CD14-positive monocyte (primary cell): ENCODE measurements around the gene FRY. TPM values are rescaled to one million over a fixed set of nuclear protein-coding genes. Genes with fewer than 3 reads are reported as not detected.

Experiments
- DNase-seq, 3 donors: peaks; one replicate each; pipeline ENCODE4 v3.0.0-alpha.2; 2011 to 2022
- H2AFZ ChIP-seq: 2 replicates; pipeline ENCODE4 v1.6.0; 2012; ENCODE audit warnings: mild to moderate bottlenecking, low read depth, low read length, inconsistent platforms; ENCODE audit not compliant: insufficient read depth, poor library complexity, severe bottlenecking
- H3K27ac ChIP-seq, 2 donors: 1 replicate in 1 of 2; 2 replicates in 1 of 2; pipeline ENCODE4 v1.5.1; 2012 to 2013; ENCODE audit warnings: low read length in 2 of 2, control low read depth in 1 of 2, inconsistent platforms in 1 of 2, low read depth in 1 of 2, mild to moderate bottlenecking in 1 of 2
- H3K27me3 ChIP-seq, 2 donors: one replicate each; pipeline versions ENCODE4 v1.6.0 to v1.6.1; 2011 to 2013; ENCODE audit warnings: low read length in 2 of 2; ENCODE audit not compliant: control insufficient read depth in 2 of 2, insufficient read depth in 2 of 2
- H3K36me3 ChIP-seq, 2 donors: replicated peaks in 1 of 2; 1 replicate in 1 of 2; 2 replicates in 1 of 2; pipeline versions ENCODE4 v1.5.1 to v1.6.1; 2012 to 2013; ENCODE audit warnings: low read length in 2 of 2, control low read depth in 1 of 2, inconsistent platforms in 1 of 2, mild to moderate bottlenecking in 1 of 2; ENCODE audit not compliant: insufficient read depth in 2 of 2, control insufficient read depth in 1 of 2
- H3K4me1 ChIP-seq, 2 donors: 1 replicate in 1 of 2; 2 replicates in 1 of 2; pipeline versions ENCODE4 v1.5.1 to v1.6.1; 2012 to 2013; ENCODE audit warnings: low read length in 2 of 2, control low read depth in 1 of 2, inconsistent platforms in 1 of 2, mild to moderate bottlenecking in 1 of 2, moderate library complexity in 1 of 2; ENCODE audit not compliant: insufficient read depth in 2 of 2, control insufficient read depth in 1 of 2
- H3K4me2 ChIP-seq: replicated peaks from 2 replicates; pipeline ENCODE3; 2012; ENCODE audit warnings: low read length, moderate library complexity, mild to moderate bottlenecking; ENCODE audit not compliant: poor library complexity, severe bottlenecking; ENCODE audit errors: extremely low read depth
- H3K4me3 ChIP-seq, 3 experiments: fragments of 200-600 bp in 1 of 3; sonication (generic) in 1 of 3; replicated peaks in 1 of 3; 1 replicate in 2 of 3; 2 replicates in 1 of 3; pipeline ENCODE4 v1.5.1; 2011 to 2013; ENCODE audit warnings: low read length in 3 of 3, mild to moderate bottlenecking in 3 of 3, control low read depth in 2 of 3, low read depth in 2 of 3, inconsistent platforms in 1 of 3, moderate library complexity in 1 of 3
- H3K79me2 ChIP-seq: 2 replicates; pipeline ENCODE4 v1.6.0; 2012; ENCODE audit warnings: mild to moderate bottlenecking, control low read depth, inconsistent platforms, low read length, moderate library complexity; ENCODE audit not compliant: insufficient read depth
- H3K9ac ChIP-seq: 2 replicates; pipeline ENCODE4 v1.6.0; 2017; ENCODE audit warnings: low read length, mild to moderate bottlenecking; ENCODE audit not compliant: insufficient read depth, poor library complexity, severe bottlenecking
- H3K9me3 ChIP-seq, 2 donors: replicated peaks in 1 of 2; 1 replicate in 1 of 2; 2 replicates in 1 of 2; pipeline versions ENCODE4 v1.5.1 to v1.6.1; 2012 to 2013; ENCODE audit warnings: low read length in 2 of 2, control low read depth in 1 of 2; ENCODE audit not compliant: control insufficient read depth in 1 of 2, insufficient read depth in 1 of 2
- H4K20me1 ChIP-seq: 2 replicates; pipeline ENCODE4 v1.6.0; 2012; ENCODE audit warnings: mild to moderate bottlenecking, low read length, control low read depth, moderate library complexity; ENCODE audit not compliant: insufficient read depth
- H3K27ac Mint-ChIP-seq, 7 donors: one replicate each; pipeline ENCODE4 v1.8.0; 2020; ENCODE audit warnings: mild to moderate bottlenecking in 7 of 7, mixed read lengths in 7 of 7, moderate library complexity in 6 of 7, inconsistent platforms in 2 of 7
- H3K27me3 Mint-ChIP-seq, 3 donors: one replicate each; pipeline ENCODE4 v1.8.0; 2021 to 2022; ENCODE audit warnings: low read depth in 3 of 3, mild to moderate bottlenecking in 3 of 3, mixed read lengths in 3 of 3, moderate library complexity in 3 of 3, inconsistent platforms in 1 of 3
- H3K36me3 Mint-ChIP-seq, 2 donors: one replicate each; pipeline ENCODE4 v1.8.0; 2020; ENCODE audit warnings: mixed read lengths in 2 of 2, inconsistent platforms in 1 of 2, mild to moderate bottlenecking in 1 of 2
- H3K4me1 Mint-ChIP-seq: one replicate; pipeline ENCODE4 v1.8.0; 2020; ENCODE audit warnings: mild to moderate bottlenecking, mixed read lengths
- H3K4me3 Mint-ChIP-seq, 2 donors: one replicate each; pipeline ENCODE4 v1.8.0; 2020; ENCODE audit warnings: mild to moderate bottlenecking in 2 of 2, mixed read lengths in 2 of 2, moderate library complexity in 1 of 2
- H3K9me3 Mint-ChIP-seq, 7 donors: one replicate each; pipeline ENCODE4 v1.8.0; 2020 to 2022; ENCODE audit warnings: mixed read lengths in 7 of 7, mild to moderate bottlenecking in 6 of 7, moderate library complexity in 6 of 7, inconsistent platforms in 2 of 7
- CTCF ChIP-seq: fragments of 200-600 bp; IDR thresholded peaks from one replicate; pipeline ENCODE4 v1.8.0; 2022; ENCODE audit warnings: antibody characterized with exemption, mild to moderate bottlenecking
- WGBS: methylation state at CpG from one replicate; pipeline ENCODE4 v1.1.5; 2013; ENCODE audit warnings: missing lambda C conversion rate; ENCODE audit not compliant: insufficient coverage; 5-methylcytosine and 5-hydroxymethylcytosine counted together
- intact Hi-C, 2 donors: fragments of 100-400 bp; cut with micrococcal nuclease; formaldehyde crosslinking; loops; one replicate each; pipeline versions ENCODE4 v1.15.0 to v1.15.1; 2023
- polyA plus RNA-seq, 3 donors: library from polyadenylated mRNA; depleted of rRNA in 1 of 3; unstranded in 2 of 3; stranded (reverse) in 1 of 3; fragments of 300-500 nt in 2 of 3; fragments of >200 nt in 1 of 3; fragmentation: Illumina TruSeq in 2 of 3; gene quantifications; 1 replicate in 2 of 3; 2 replicates in 1 of 3; pipeline ENCODE4 v1.2.3, GENCODE V29; 2012 to 2021

Gene FRY
- polyA plus RNA-seq, 3 donors, result 3.9 to 31.8 (median 5.0) TPM

GRCh38 chr13:32068255-32068654 is 36.7 kb downstream of the FRY start:
- H3K36me3 Mint-ChIP-seq, result peaks cover 24 to 39% of the 10 kb centered on the region in 2 donors
- H3K27me3 Mint-ChIP-seq, result peaks cover 0 to 3% (median 0%) of the 10 kb centered on the region in 3 donors
- Histone ChIP-seq H4K20me1 (peaks cover 60% of the 10 kb centered on the region), H2AFZ (no peak overlapping the region), H3K9ac (no peak overlapping the region), H3K4me2 (no peak overlapping the region), H3K27me3 (no peaks in the 10 kb centered on the region), H3K4me1 (no peaks in the 10 kb centered on the region), H3K4me3 (no peak overlapping the region), H3K36me3 (peaks cover 0 to 34% of the 10 kb centered on the region in 2 donors), H3K27ac (peak overlapping the region in 1 of 2 donors; percentile 58), H3K79me2 (peaks cover 82% of the 10 kb centered on the region), H3K9me3 (no peaks in the 10 kb centered on the region)
- TF ChIP-seq CTCF, result no peak
- H3K9me3 Mint-ChIP-seq, result peaks cover 0 to 6% (median 3%) of the 10 kb centered on the region in 7 donors
- peaks cover 13% of the 10 kb centered on the region for H3K4me1 Mint-ChIP-seq
- DNase-seq, result no peak
- no peak overlapping the region for H3K4me3 Mint-ChIP-seq
- intact Hi-C loops, result no loop called here
- WGBS, result 93% methylated on average over 5 of the region's 5 CpGs
- H3K27ac Mint-ChIP-seq, result peak overlapping the region in 4 of 7 donors; percentile 9 to 49 (median 36)

- Mint-ChIP-seq H3K9me3 (peaks cover 0 to 6% (median 3%) of the 10 kb centered on the region in 7 donors), H3K4me3 (no peak overlapping the region), H3K4me1 (peaks cover 21% of the 10 kb centered on the region), H3K36me3 (peaks cover 14 to 32% of the 10 kb centered on the region in 2 donors), H3K27ac (peak overlapping the region in 2 of 7 donors; percentile 21 to 22), H3K27me3 (no peaks in the 10 kb centered on the region)
- TF ChIP-seq CTCF, result no peak
- no CpG with 5 or more reads among the region's 6 CpGs for WGBS
- Histone ChIP-seq H3K27ac (peak overlapping the region in 1 of 2 donors; percentile 9), H3K27me3 (no peaks in the 10 kb centered on the region), H3K4me3 (no peak overlapping the region), H3K79me2 (peaks cover 74% of the 10 kb centered on the region), H4K20me1 (peaks cover 50% of the 10 kb centered on the region), H3K4me2 (no peak overlapping the region), H3K36me3 (peaks cover 3 to 12% of the 10 kb centered on the region in 2 donors), H2AFZ (no peak overlapping the region), H3K4me1 (peaks cover 10 to 11% of the 10 kb centered on the region in 2 donors), H3K9me3 (no peaks in the 10 kb centered on the region), H3K9ac (no peak overlapping the region)
- intact Hi-C loops, result no loop called here
- DNase-seq, result no peak
Measured at GRCh38 chr13:32073180-32073864, 41.7 kb downstream of the FRY start.
